HL-60 (cell line): ENCODE measurements around the gene FAM222B.
A peak's percentile ranks its signal among the peaks of the same experiment; 100 is the strongest.

Source experiments
- DNase-seq, 2 experiments: peaks; one replicate each; pipeline ENCODE4 v3.0.0-alpha.2; 2010 to 2020; ENCODE audit warnings: low read depth in 1 of 2, low spot score in 1 of 2
- H3K27ac ChIP-seq: fragments of 250-450 bp; sonication (Bioruptor Pico); replicated peaks from 2 replicates; pipeline ENCODE4 v1.5.1; 2020; ENCODE audit warnings: mild to moderate bottlenecking, moderate library complexity
- H3K27me3 ChIP-seq: fragments of 250-450 bp; sonication (Bioruptor Pico); 2 replicates; pipeline ENCODE4 v1.5.1; 2021; ENCODE audit warnings: mild to moderate bottlenecking, moderate library complexity; ENCODE audit not compliant: insufficient read depth, poor library complexity, severe bottlenecking
- H3K4me3 ChIP-seq: replicated peaks from 2 replicates; pipeline ENCODE4 v1.5.1; 2011; ENCODE audit warnings: mild to moderate bottlenecking, control low read depth, low read length; ENCODE audit not compliant: insufficient read depth
- CTCF ChIP-seq: IDR thresholded peaks from one replicate; pipeline ENCODE4 v1.5.1; 2011; ENCODE audit warnings: low read length, control low read depth, inconsistent platforms; ENCODE audit not compliant: insufficient read depth
- GABPA ChIP-seq: IDR thresholded peaks from 2 replicates; pipeline ENCODE4 v1.6.1; 2012; ENCODE audit warnings: low read depth
- POLR2AphosphoS5 ChIP-seq: IDR thresholded peaks from 2 replicates; pipeline ENCODE4 v1.6.1; 2012; ENCODE audit warnings: low read depth
- REST ChIP-seq: IDR thresholded peaks from 2 replicates; pipeline ENCODE4 v1.6.1; 2012; ENCODE audit warnings: low read depth; ENCODE audit not compliant: insufficient replicate concordance
- SPI1 ChIP-seq: IDR thresholded peaks from 2 replicates; pipeline ENCODE4 v1.6.1; 2012; ENCODE audit warnings: low read depth, mild to moderate bottlenecking, borderline replicate concordance

FAM222B gene

GRCh38 chr17:28712032-28712704 lies 130.4 kb downstream of the FAM222B start:
- H3K27ac ChIP-seq: peak overlapping the region; percentile 69
- DNase-seq: peak; percentile 43 to 83
- TF ChIP-seq POLR2AphosphoS5 (peak; percentile 42; the same call in 1 of the 2 replicates), GABPA (no peak), CTCF (no peak), REST (no peak), SPI1 (peak; percentile 91)
- H3K4me3 ChIP-seq: peak overlapping the region; percentile 62
- peaks cover 4% of the 10 kb centered on the region for H3K27me3 ChIP-seq

GRCh38 chr17:28711723-28712031 lies 130.9 kb downstream of the FAM222B start, which contains the start of gene PROCA1:
PROCA1 (minus strand) TSS chr17:28711888; CDS start chr17:28711660, 228 bp downstream.
- no peak for DNase-seq
- Histone ChIP-seq H3K27ac (peak within 1 kb of the TSS; percentile 69), H3K4me3 (peak within 1 kb of the TSS; percentile 62), H3K27me3 (peaks cover 2% of the 10 kb centered on the region)
- TF ChIP-seq POLR2AphosphoS5 (no peak), CTCF (no peak), REST (no peak), GABPA (no peak), SPI1 (no peak)

GRCh38 chr17:28710861-28711722 lies 131.5 kb downstream of the FAM222B start:
- no peak; the same call in 1 of the 2 replicates for TF ChIP-seq POLR2AphosphoS5
- TF ChIP-seq CTCF: no peak
- TF ChIP-seq REST: no peak
- no peak for TF ChIP-seq GABPA
- no peak for TF ChIP-seq SPI1
- Histone ChIP-seq H3K27me3 (peaks cover 2% of the 10 kb centered on the region), H3K27ac (peak overlapping the region; percentile 69), H3K4me3 (peak overlapping the region; percentile 62)
- DNase-seq: peak; percentile 74 to 85
